Right ventricle myocardium inferior (tissue), 1 donor: ENCODE measurements around the gene GBP5. TPM values are rescaled to one million over a fixed set of nuclear protein-coding genes. Genes with fewer than 3 reads are reported as not detected.
"Not testable (repeated sequence)": the region's sequence is repeated elsewhere in the genome, so short reads cannot be mapped to it uniquely, and the experiment has no call there.

ENCODE experiments used
- ATAC-seq: fragments of 200-7000 bp; cut with Tn5 transposase; one replicate; pipeline ENCODE4 v1.9.1; 2020; ENCODE audit warnings: mild to moderate bottlenecking, moderate library complexity
- DNase-seq: peaks from one replicate; pipeline ENCODE4 v3.0.0; 2021; ENCODE audit errors: missing footprints
- intact Hi-C: fragments of 100-400 bp; cut with DNase I; formaldehyde crosslinking; loops from one replicate; pipeline ENCODE4 v1.11.0; 2022
- total RNA-seq: library from RNA; stranded (reverse); fragmentation: NEBNext Ultra II Directional; extraction: Animal tissue kit (Norgen Biotek cat#: 25700); gene quantifications from one replicate; pipeline ENCODE4 v1.2.1, GENCODE V29; 2021
- donor health status: DM: no; HTN: yes; CAD: no; lungs with severe emphysema.

Gene GBP5
- total RNA-seq, 1 donor from 2014 or later, result 0.68 TPM

GRCh38 chr1:89286549-89287180 is 14.0 kb upstream of the GBP5 start:
- DNase-seq (no peak), ATAC-seq (no peak)
- intact Hi-C loops, result loop anchor here (10.0 kb wide), 1 partner anchor 68 kb away; no protein-coding TSS in a partner anchor

GRCh38 chr1:89285745-89286380 is 13.2 kb upstream of the GBP5 start:
- DNase-seq (no peak), ATAC-seq (no peak)
- intact Hi-C loops, result loop anchor here (10.0 kb wide), 1 partner anchor 69 kb away; no protein-coding TSS in a partner anchor

- DNase-seq, ATAC-seq: not testable (repeated sequence)
- intact Hi-C loops, result loop anchor here (10.0 kb wide), 1 partner anchor 71 kb away; no protein-coding TSS in a partner anchor
Observed at GRCh38 chr1:89284078-89284763, 11.6 kb upstream of the GBP5 start.

- intact Hi-C loops, result loop anchor here (10.0 kb wide), 1 partner anchor 74 kb away; no protein-coding TSS in a partner anchor
- no peak for DNase-seq
- no peak for ATAC-seq
Observed at GRCh38 chr1:89280766-89281165, 8.1 kb upstream of the GBP5 start.

- ATAC-seq (no peak), DNase-seq (no peak)
- intact Hi-C loops, result loop anchor here (10.0 kb wide), 1 partner anchor 194 kb away; no protein-coding TSS in a partner anchor
Observed at GRCh38 chr1:89279011-89279466, 6.4 kb upstream of the GBP5 start.

- no peak for DNase-seq
- intact Hi-C loops, result loop anchor here (10.0 kb wide), 1 partner anchor 193 kb away; no protein-coding TSS in a partner anchor
- no peak for ATAC-seq
Observed at GRCh38 chr1:89277725-89278124, 5.1 kb upstream of the GBP5 start.

- intact Hi-C loops, result loop anchor here (10.0 kb wide), 1 partner anchor 192 kb away; no protein-coding TSS in a partner anchor
- DNase-seq (no peak), ATAC-seq (no peak)
Observed at GRCh38 chr1:89276690-89277089, 4.0 kb upstream of the GBP5 start.

- DNase-seq (no peak), ATAC-seq (peak; percentile 39)
- intact Hi-C loops, result loop anchor here (2.0 to 10.0 kb wide), 2 partner anchors 190 to 276 kb away; no protein-coding TSS in a partner anchor
Observed at GRCh38 chr1:89274411-89274857, 1.8 kb upstream of the GBP5 start.

- no peak for DNase-seq
- ATAC-seq, result no peak
- intact Hi-C loops, result loop anchor here (10.0 kb wide), 1 partner anchor 189 kb away; no protein-coding TSS in a partner anchor
Observed at GRCh38 chr1:89273324-89273778, 691 bp upstream of the GBP5 start.

- ATAC-seq (no peak), DNase-seq (no peak)
- intact Hi-C loops, result loop anchor here (10.0 kb wide), 1 partner anchor 187 kb away; no protein-coding TSS in a partner anchor
Observed at GRCh38 chr1:89271341-89272015, 1.2 kb downstream of the GBP5 start.

GRCh38 chr1:89270423-89270822 is 2.2 kb downstream of the GBP5 start:
- intact Hi-C loops, result loop anchor here (10.0 kb wide), 1 partner anchor 186 kb away; no protein-coding TSS in a partner anchor
- no peak for DNase-seq
- ATAC-seq, result no peak

GRCh38 chr1:89269277-89269676 is 3.4 kb downstream of the GBP5 start:
- no peak for DNase-seq
- no peak for ATAC-seq
- intact Hi-C loops, result no loop called here

GRCh38 chr1:89262643-89263042 is 10.0 kb downstream of the GBP5 start:
- DNase-seq (no peak), ATAC-seq (no peak)
- intact Hi-C loops, result loop anchor here (5.0 kb wide), 2 partner anchors 50 to 65 kb away; partner anchors contain the start of gene GBP4

GRCh38 chr1:89261926-89262515 is 10.6 kb downstream of the GBP5 start:
- intact Hi-C loops, result loop anchor here (5.0 kb wide), 2 partner anchors 50 to 65 kb away; partner anchors contain the start of gene GBP4
- ATAC-seq, result peak; percentile 39
- no peak for DNase-seq

GRCh38 chr1:89260566-89261255 is 11.9 kb downstream of the GBP5 start:
- intact Hi-C loops, result loop anchor here (5.0 kb wide), 2 partner anchors 52 to 63 kb away; partner anchors contain the start of gene GBP4
- ATAC-seq (peak; percentile 82), DNase-seq (no peak)

- peak; percentile 20 for ATAC-seq
- no peak for DNase-seq
- intact Hi-C loops, result loop anchor here (5.0 kb wide), 2 partner anchors 52 to 63 kb away; partner anchors contain the start of gene GBP4
Observed at GRCh38 chr1:89260042-89260441, 12.6 kb downstream of the GBP5 start.

- DNase-seq (peak; percentile 59), ATAC-seq (no peak)
- intact Hi-C loops, result no loop called here
Observed at GRCh38 chr1:89259283-89259971, 13.2 kb downstream of the GBP5 start.
